Activated CD8-positive, alpha-beta memory T cell treated with anti-CD3 and anti-CD28 coated beads for 4 hours (primary cell): ENCODE measurements around the gene TCF20.

Experiments used
- DNase-seq, 2 donors: peaks; one replicate each; pipeline ENCODE4 v3.0.0-alpha.2; 2020; ENCODE audit warnings: low read depth in 2 of 2

TCF20 gene

DNA sequence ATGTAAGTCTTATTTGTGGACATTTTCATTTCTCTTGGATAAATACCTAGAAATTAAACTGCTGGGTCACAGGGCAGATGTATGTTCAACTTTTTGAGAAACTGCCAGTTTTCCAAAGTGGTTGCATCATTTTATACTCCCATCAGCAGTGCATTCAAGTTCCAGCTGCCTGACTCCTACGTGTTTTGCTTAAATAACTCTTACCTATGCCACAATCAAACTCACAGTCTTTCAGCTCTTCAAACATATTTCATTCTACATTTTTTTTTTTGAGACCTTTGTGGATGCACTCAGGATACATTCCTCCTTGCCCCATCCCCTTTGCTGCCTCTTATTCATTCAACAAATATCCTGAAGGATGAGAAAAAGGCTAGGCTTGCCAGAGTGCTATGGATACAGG lies 9.2 kb downstream of the TCF20 start:
- DNase-seq, result no peak

DNA sequence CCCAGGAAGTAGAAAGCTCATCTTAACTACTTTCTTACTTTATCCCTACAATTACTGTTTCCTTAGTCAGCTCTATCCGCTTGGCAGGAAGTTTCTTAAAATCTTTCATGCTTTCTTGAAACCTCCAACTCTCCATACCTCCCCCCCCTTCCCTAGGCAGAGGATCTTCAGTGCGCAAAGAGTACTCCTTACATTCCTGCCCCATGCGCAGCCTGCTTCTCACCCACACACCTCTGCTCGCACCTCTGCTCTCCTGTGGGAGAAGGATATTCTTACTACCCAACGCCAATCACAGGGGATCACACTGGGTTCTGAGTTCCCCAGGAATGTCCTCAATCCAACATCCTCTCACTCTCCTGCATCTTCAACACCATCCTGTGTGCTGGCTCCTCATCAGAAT lies 12.3 kb downstream of the TCF20 start:
- DNase-seq, result no peak

DNA sequence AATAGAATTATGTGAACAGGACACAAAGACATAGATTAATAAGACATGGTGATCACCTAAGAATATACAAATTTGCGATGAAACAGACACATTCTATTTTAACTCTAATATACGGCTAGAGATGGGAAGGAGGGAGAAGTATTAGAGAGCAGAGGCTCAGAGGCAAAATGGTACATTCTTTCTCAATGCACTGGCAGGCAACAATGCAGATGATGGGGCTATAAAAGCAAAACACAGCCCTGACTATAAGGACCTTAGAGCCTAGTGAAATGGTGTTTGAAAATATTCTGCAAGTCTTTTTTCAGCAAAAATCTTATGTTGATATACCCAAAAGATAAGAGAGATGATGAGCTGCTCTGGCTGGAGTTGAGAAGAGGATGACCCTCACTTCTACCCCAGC lies 13.1 kb downstream of the TCF20 start:
- no peak for DNase-seq

DNA sequence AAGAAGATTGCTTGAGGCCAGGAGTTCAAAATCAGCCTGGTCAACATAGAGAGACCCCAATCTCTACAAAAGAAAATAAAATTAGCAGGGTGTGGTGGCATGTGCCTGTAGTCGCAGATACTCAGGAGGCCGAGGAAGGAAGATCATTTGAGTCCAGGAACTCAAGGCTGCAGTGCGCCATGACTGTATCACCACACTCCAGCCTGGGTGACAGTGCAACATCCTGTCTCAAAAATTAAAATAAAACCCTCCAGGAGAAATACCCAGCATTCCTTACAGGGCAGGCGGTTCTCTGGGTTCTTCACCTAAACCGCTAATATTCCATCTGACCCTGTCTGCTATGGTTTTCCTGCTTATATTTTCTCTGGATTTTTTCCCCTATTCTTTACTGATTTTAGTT lies 13.5 kb downstream of the TCF20 start:
- no peak for DNase-seq

DNA sequence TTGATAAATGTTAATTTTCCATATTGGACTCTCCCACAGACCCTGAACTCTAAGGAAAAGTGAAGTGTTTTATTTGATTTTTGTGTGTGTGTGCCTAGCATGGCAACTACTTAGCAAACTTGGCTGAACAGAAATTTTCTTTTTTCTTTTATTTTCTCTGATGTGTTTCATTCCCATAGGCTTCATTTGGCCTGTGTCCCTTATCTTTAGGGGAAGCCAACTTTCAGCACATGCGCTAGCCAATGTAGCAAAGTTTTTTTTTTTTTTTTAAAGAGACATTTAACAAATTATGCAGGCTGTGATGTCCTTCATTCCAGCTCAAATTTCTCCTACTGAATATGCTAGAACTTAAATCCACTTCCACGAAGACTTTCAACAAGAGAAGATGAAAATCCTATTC lies 14.2 kb downstream of the TCF20 start:
- no peak for DNase-seq

DNA sequence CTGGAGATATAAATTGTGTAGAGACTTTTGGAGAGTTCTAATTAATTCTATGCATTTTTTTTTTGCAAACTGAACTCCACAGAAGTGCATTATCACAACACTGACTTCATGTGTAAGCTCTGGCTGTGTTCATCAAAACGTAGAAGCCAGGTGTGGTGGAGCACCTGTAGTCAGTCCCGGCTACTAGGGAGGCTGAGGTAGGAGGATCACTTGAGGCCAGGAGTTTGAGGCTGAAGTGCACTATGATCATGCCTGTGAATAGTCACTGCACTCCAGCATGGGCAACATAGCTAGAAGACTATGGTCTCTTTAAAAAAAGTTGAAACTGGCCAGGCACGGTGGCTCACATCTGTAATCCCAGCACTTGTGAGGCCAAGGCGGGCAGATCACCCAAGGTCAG lies 20.6 kb downstream of the TCF20 start:
- no peak for DNase-seq

DNA sequence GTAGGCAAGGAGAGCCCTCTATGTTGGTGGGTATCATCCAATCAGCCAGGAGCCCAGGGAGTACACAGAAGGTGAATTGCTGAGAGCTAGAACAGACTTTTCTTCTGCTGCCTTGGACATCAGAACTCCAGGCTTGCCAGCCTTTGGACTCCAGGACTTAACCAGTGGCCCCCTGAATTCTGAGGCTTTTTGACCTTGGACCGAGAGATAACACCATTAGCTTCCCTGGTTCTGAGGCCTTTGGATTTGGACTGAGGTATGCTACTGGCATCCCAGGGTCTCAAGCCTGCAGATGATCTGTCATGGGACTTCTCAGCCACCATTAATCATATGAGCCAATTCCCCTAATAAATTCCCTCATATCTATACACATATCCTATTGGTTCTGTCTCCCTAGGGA lies 21.5 kb downstream of the TCF20 start:
- no peak for DNase-seq

DNA sequence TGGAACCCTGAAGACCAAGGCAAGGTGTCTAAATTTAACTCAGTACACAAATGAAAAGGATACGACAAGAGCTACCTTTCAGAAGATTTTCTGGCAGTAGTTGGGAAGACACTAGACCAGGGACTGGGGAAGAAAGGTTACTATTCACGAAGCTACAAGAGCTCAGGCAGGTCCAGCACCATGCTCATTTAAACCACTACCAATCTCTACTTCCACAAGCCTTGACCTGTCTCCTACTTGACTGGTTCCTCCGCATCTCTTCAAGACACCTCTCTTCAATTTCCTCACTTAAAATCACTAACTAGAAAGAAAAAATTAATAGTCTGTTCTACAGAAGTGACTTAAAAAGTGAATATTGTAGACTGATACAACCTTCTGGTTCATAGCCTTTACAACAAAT lies 22.9 kb downstream of the TCF20 start:
- DNase-seq, result no peak

DNA sequence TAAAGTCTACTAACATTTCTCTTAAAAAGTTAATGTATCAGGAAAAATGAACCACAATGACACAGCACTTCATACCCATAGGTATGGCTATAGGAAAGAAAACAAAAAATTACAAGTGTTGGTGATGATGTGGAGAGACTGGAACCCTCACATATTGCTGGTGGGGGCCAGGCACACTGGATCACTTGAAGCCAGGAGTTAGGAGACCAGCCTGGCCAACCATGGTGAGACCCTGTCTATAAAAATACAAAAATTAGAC lies 26.7 kb downstream of the TCF20 start:
- no peak for DNase-seq

DNA sequence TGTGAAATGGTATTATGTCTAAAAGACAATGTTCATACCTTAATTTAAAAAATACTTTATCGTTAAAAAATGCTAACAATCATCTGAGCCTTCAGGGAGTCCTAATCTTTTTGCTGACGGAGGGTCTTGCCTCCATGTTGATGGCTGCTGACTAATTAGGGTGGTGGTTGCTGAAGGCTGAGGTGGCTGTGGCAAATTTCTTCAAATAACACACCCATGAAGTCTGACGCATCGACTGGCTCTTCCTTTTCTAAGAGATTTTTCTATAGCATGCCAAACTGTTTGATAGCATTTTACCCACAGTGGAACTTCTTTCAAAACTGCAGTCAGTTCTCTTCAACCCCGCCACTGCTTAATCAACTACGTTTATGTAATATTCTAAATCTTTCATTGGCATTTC lies 33.6 kb downstream of the TCF20 start:
- DNase-seq, result no peak

DNA sequence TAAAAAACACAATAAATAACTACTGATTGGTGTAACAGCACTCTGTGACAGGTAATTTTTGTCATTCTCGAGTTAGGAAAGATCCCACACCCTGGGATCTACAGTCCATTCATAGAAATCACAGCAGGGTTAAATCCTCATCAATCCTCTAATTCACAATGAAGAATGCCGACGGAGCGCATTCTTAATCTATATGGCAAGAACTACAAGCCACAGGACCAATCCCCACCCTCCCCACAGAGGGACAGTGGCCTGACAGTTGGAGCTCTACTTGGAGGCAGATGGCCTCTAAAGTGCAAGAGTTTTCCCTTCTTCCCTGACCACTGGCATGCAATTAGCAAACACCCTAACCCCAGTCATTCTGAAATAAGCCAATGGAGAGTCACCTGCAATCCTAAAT lies 34.2 kb downstream of the TCF20 start:
- no peak for DNase-seq

DNA sequence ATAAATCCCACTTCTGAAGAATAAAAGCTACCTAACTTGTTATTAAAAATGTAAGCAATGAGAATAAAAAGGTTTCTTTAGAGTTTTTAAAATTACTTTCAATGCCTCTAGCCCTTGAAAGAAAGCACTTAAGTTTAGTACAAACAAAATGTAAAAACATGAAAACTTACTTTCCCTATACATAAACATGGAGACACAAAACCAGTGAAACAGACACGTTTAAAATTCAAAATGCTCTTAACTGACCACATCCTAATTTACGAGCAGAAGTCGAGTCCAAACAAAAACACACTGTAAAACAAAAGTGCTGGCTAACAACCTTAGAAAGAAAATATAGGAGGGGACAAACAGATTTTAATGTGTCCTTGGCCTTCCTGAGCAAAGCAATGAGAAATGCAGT lies 36.6 kb downstream of the TCF20 start:
- no peak for DNase-seq

DNA sequence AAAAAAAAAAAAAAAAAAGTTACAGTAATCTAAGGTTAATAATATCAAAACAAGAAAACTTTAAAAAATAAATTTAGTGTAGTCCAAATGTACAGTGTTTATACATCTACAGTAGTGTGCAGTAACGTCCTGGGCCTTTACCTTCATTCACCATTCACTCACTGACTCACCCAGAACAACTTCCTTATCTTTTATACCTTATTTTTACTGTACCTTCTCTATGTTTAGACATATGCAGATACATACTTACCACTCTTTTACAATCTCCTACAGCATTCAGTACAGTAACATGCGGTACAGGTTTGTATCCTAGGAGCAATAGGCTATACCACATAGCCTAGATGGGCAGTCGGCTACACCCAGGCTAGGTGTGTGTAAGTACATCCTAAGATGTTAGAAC lies 38.5 kb downstream of the TCF20 start:
- no peak for DNase-seq

DNA sequence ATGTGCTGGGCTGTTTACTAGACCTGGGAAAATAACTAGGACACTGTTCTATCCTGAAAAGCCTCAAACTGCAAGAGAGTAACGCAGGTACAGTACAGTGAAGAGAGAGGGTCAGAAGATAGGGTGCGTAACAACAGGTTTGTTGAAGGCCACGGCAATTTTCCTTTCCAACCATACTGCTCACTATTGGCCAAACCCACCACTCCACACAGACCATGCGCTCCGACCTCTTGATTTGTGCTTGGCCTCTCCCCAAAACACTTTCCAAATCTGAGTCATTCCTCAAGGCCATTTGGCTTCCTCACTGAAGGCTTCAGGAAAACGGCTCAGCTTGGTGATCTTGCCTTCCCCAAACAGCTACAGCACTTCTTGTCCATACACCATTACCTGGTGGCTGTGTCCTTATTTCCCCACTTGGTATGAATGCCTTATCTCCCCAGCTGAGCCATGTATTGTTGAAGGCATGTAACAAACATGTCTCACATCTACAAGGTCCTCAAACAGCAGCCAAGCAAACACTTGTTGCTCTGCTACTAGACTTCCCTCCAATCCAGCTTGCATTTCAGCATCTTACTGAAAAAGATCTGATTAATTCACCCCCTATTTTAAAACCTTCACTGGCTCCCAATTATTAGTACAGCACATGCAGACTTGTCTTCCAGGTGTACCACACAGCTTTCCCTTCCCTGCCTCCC lies 40.9 kb downstream of the TCF20 start:
- DNase-seq, result no peak

DNA sequence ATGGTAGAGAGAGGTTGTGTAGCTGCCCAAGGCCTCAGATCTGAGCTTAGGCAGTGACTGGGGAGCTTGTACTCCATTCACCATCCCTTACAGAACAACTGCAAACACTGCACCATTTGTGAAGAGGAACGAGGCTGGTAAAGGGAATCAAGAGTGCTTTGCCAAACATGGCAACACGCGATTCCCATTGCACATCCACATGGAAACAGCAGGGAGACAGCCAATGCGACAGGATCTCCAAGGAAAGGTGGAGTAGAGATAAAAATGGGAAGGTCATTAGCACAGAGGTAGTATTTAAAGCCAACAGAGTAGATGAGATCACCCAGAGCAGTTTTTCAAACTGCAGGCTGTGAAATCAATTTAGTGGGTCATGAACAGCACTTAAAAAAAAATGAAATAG lies 42.0 kb downstream of the TCF20 start:
- no peak for DNase-seq

DNA sequence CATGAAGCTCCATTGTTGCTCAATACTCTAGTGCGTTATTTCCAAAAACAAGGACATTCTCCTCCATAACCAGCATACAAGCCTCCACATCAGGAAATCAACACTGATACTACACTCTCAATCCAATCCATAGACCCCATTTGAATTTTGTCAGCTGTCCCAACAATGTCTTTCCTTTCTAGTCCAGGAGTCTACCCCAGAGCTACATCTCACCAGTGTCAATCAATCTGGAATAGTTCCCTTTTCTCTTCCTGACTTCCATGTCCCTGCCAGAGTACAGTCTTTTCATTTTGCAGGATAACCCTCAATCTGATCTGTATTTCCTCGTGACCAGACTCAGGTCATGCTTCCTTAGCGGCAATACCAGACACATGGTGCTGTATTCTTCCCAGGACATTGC lies 43.0 kb downstream of the TCF20 start:
- DNase-seq, result no peak

DNA sequence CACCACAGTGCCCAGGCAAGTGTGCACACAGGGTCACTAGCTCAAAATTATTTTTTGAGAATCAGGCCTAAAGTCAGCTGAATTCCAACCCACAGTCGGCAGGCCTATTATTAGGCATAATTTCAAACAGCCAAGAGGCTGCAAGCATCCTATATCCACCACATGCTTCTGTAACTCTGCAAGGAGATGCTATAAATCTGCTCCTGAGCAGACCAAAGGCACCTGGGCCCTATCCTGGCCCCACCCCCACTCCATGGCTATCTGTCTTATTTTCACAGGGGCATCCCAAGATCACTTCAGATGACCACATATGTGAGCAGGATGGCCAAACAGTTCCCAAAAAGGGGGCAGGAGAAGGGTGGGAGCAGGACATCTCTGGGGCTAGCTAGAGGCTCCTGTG lies 44.6 kb downstream of the TCF20 start:
- no peak for DNase-seq

DNA sequence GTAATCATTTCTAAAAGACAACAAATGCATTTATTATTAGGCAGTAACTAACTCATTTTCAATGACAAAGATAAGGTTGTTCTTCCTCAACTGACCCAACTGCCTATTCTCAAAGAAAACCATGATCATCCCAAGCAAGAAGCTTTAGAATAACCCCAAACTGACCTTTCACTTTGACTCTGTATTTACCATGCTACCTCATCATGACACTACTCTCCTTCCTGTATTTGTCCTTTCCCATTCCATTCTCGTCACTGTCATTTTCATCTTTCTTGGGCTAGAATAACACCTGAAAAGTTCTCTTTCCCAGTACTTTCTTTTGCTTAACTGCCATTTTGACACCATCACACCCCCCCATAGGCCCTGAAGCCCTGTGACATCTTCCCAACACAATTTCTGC lies 48.3 kb downstream of the TCF20 start:
- no peak for DNase-seq
